Keratinocyte (primary cell): ENCODE data around the gene NTN5.

Experiments
- CTCF ChIP-seq, 3 experiments: IDR thresholded peaks in 1 of 3; conservative IDR thresholded peaks in 1 of 3; optimal IDR thresholded peaks in 1 of 3; 2 replicates in 2 of 3; 3 replicates in 1 of 3; pipeline versions ENCODE3 to v1.5.1; 2011; ENCODE audit warnings: low read length in 3 of 3, mild to moderate bottlenecking in 3 of 3, moderate library complexity in 2 of 3, control low read depth in 1 of 3, inconsistent platforms in 1 of 3; ENCODE audit not compliant: insufficient read depth in 2 of 3; ENCODE audit errors: extremely low read depth in 1 of 3
- EZH2 ChIP-seq: IDR thresholded peaks from one replicate; pipeline ENCODE4 v1.6.1; 2012; ENCODE audit warnings: inconsistent platforms, mild to moderate bottlenecking, low read length, moderate library complexity

GRCh38 chr19:48715681-48716171 lies 42.9 kb upstream of the NTN5 start:
- no peak for TF ChIP-seq EZH2
- no peak for TF ChIP-seq CTCF (optimal IDR thresholded peaks at IDR 0.05 in 1 of 3, IDR thresholded peaks at IDR 0.05 in 1 of 3, conservative IDR thresholded peaks at IDR 0.05 in 1 of 3; ENCODE audit: extremely low read depth in 1 of 3, insufficient read depth in 2 of 3, low read length in 3 of 3)
